Measurements from ENCODE around the gene EIF3L.

Gene EIF3L

GRCh38 chr22:37823134-37823985 lies 25.9 kb upstream of the EIF3L start, which contains the start of gene GALR3:
TSS of gene GALR3 (plus strand) at chr22:37823382. CDS start at chr22:37823407, 25 bp downstream.
- ChIA-PET POLR2A (no interaction called here), CTCF (interaction anchor here (0.7 to 1.5 kb wide), 7 partner anchors 8 to 216 kb away, joined by 3 to 4 read pairs (median 3); no protein-coding TSS in a partner anchor)
- no peak for DNase-seq (ENCODE audit: extremely low spot score)
- TF ChIP-seq, protein P1, sequence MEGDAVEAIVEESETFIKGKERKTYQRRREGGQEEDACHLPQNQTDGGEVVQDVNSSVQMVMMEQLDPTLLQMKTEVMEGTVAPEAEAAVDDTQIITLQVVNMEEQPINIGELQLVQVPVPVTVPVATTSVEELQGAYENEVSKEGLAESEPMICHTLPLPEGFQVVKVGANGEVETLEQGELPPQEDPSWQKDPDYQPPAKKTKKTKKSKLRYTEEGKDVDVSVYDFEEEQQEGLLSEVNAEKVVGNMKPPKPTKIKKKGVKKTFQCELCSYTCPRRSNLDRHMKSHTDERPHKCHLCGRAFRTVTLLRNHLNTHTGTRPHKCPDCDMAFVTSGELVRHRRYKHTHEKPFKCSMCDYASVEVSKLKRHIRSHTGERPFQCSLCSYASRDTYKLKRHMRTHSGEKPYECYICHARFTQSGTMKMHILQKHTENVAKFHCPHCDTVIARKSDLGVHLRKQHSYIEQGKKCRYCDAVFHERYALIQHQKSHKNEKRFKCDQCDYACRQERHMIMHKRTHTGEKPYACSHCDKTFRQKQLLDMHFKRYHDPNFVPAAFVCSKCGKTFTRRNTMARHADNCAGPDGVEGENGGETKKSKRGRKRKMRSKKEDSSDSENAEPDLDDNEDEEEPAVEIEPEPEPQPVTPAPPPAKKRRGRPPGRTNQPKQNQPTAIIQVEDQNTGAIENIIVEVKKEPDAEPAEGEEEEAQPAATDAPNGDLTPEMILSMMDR (IDR thresholded peaks at IDR 0.05; ENCODE audit: control extremely low read depth, extremely low read depth, low read depth, missing control alignments) = no peak

- TF ChIP-seq, protein P1 (IDR thresholded peaks at IDR 0.05; ENCODE audit: control extremely low read depth, extremely low read depth, low read depth, missing control alignments) = peak; percentile 3
- POLR2A ChIA-PET = interaction anchor here (0.6 kb wide), 1 partner anchor 78 kb away, joined by 3 read pairs; no protein-coding TSS in a partner anchor
- CTCF ChIA-PET = interaction anchor here (0.7 to 9.6 kb wide), 2 partner anchors 8 to 38 kb away, joined by 4 to 86 read pairs; no protein-coding TSS in a partner anchor
- no peak for DNase-seq (ENCODE audit: extremely low spot score)
Measured at GRCh38 chr22:37824674-37825641, 24.3 kb upstream of the EIF3L start.

DNA sequence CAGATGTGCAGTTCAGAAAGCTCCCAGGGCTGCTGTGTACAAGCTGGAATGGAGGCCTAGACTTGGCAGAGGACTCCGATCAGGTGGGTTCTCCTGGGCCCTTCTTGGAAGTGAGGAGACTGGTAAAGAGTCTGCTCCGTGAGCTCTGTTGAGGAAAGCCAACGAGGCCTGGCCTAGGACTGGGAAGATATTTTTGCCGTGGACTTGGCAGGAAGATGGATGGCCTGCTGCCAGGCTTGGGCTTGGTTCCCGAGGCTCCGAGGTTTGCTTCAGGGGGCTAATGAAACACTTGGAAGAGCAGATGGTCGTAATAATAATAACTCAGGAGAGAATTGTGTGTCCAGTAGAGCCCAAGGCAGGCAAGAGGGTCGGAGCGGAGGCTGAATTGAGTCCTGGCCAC lies 22.2 kb upstream of the EIF3L start:
- TF ChIP-seq, protein P1 (IDR thresholded peaks at IDR 0.05; ENCODE audit: control extremely low read depth, extremely low read depth, low read depth, missing control alignments) = no peak
- no peak for DNase-seq (ENCODE audit: extremely low spot score)
- ChIA-PET POLR2A (no interaction called here), CTCF (interaction anchor here (1.1 to 9.6 kb wide), 3 partner anchors 10 to 28 kb away, joined by 4 to 86 read pairs (median 7); partner anchors contain the start of gene ANKRD54)

- no peak for DNase-seq (ENCODE audit: extremely low spot score)
- ChIA-PET POLR2A (no interaction called here), CTCF (interaction anchor here (2.8 to 9.6 kb wide), 2 partner anchors 13 to 25 kb away, joined by 7 to 86 read pairs; no protein-coding TSS in a partner anchor)
- TF ChIP-seq, protein P1 (IDR thresholded peaks at IDR 0.05; ENCODE audit: control extremely low read depth, extremely low read depth, low read depth, missing control alignments) = no peak
Measured at GRCh38 chr22:37830093-37830842, 19.0 kb upstream of the EIF3L start.

GRCh38 chr22:37831472-37831871 lies 17.7 kb upstream of the EIF3L start:
- TF ChIP-seq, protein P1 (IDR thresholded peaks at IDR 0.05; ENCODE audit: control extremely low read depth, extremely low read depth, low read depth, missing control alignments) = no peak
- POLR2A ChIA-PET = no interaction called here
- CTCF ChIA-PET = interaction anchor here (1.1 to 9.6 kb wide), 3 partner anchors 8 to 32 kb away, joined by 3 to 86 read pairs (median 6); partner anchors contain the start of gene GALR3
- DNase-seq (ENCODE audit: extremely low spot score) = no peak

Measured in GM10248 (cell line).